Osteocyte (in vitro differentiated cells): ENCODE data around the gene NUDT17. TPM values are rescaled to one million over a fixed set of nuclear protein-coding genes. Genes with fewer than 3 reads are reported as not detected.

Experiments
- DNase-seq: peaks from one replicate; pipeline ENCODE4 v3.0.0; 2021; ENCODE audit warnings: mixed read lengths; ENCODE audit not compliant: unreplicated experiment; ENCODE audit errors: extremely low spot score
- H3K27ac Mint-ChIP-seq: one replicate; pipeline ENCODE4 v1.8.0; 2021; ENCODE audit warnings: mild to moderate bottlenecking, mixed read lengths; ENCODE audit not compliant: unreplicated experiment
- H3K27me3 Mint-ChIP-seq: one replicate; pipeline ENCODE4 v1.8.0; 2021; ENCODE audit warnings: mixed read lengths; ENCODE audit not compliant: unreplicated experiment
- H3K36me3 Mint-ChIP-seq: one replicate; pipeline ENCODE4 v1.8.0; 2021; ENCODE audit warnings: mixed read lengths; ENCODE audit not compliant: unreplicated experiment
- H3K4me1 Mint-ChIP-seq: one replicate; pipeline ENCODE4 v1.8.0; 2021; ENCODE audit warnings: mixed read lengths; ENCODE audit not compliant: unreplicated experiment
- H3K4me3 Mint-ChIP-seq: one replicate; pipeline ENCODE4 v1.8.0; 2021; ENCODE audit warnings: mild to moderate bottlenecking, moderate library complexity, mixed read lengths; ENCODE audit not compliant: unreplicated experiment
- H3K9me3 Mint-ChIP-seq: one replicate; pipeline ENCODE4 v1.8.0; 2021; ENCODE audit warnings: mixed read lengths; ENCODE audit not compliant: unreplicated experiment
- total RNA-seq: library from RNA; stranded (reverse); gene quantifications from 2 replicates; pipeline ENCODE4 v1.2.1, GENCODE V29; 2021
- TF ChIP-seq, protein P1 (sequence below): fragments of 200-600 bp; sonication (generic); IDR thresholded peaks from 2 replicates; pipeline ENCODE4 v1.5.0; 2021; ENCODE audit warnings: antibody characterized with exemption, mild to moderate bottlenecking, moderate library complexity

NUDT17 gene
- total RNA-seq, 1 donor from 2014 or later, result 2.4 TPM

DNA sequence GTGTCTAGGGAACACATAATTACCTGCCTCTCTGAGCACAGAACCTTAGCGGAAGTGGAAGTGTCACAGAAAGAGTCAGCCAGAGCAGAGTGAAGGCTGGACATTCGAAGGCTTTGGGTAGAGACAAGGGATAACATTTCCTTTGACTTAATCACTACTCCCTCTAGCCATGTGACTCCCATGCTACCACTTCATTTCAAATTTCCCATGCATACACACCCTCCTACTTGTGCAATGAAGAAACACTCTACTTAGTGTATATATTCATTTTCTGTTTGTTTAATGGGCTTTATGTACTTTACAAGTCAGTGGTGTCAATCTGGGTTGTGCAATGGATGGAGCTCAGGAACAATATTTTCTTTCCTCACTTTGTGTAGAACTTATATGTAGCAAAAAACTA is 33.3 kb downstream of the NUDT17 start:
- no peaks in the 10 kb centered on the region for H3K4me1 Mint-ChIP-seq
- H3K27me3 Mint-ChIP-seq, result peaks cover 10% of the 10 kb centered on the region
- no peak for DNase-seq
- no peak overlapping the region for H3K4me3 Mint-ChIP-seq
- no peak overlapping the region for H3K27ac Mint-ChIP-seq
- no peaks in the 10 kb centered on the region for H3K36me3 Mint-ChIP-seq
- H3K9me3 Mint-ChIP-seq, result no peaks in the 10 kb centered on the region
- TF ChIP-seq, protein P1, sequence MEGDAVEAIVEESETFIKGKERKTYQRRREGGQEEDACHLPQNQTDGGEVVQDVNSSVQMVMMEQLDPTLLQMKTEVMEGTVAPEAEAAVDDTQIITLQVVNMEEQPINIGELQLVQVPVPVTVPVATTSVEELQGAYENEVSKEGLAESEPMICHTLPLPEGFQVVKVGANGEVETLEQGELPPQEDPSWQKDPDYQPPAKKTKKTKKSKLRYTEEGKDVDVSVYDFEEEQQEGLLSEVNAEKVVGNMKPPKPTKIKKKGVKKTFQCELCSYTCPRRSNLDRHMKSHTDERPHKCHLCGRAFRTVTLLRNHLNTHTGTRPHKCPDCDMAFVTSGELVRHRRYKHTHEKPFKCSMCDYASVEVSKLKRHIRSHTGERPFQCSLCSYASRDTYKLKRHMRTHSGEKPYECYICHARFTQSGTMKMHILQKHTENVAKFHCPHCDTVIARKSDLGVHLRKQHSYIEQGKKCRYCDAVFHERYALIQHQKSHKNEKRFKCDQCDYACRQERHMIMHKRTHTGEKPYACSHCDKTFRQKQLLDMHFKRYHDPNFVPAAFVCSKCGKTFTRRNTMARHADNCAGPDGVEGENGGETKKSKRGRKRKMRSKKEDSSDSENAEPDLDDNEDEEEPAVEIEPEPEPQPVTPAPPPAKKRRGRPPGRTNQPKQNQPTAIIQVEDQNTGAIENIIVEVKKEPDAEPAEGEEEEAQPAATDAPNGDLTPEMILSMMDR, result no peak

DNA sequence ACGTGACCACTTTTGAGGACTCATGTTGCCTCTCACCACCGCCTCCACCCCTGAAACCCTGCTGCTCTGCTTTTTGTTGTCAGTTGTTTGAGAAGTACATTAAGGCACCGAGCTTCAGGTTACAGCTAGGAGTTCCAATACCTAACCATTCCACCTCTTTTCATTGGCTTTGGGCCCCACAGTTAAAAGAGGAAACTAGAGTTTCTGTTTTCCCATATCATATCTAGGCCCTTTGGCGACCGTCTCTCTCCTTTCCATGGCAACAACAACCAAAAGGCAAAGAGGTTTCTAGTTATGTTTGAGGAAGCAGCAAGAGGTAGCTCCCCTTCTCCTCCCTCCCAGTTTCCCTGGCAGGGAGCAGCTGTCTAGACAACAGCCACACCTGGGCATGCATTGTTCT is 34.3 kb downstream of the NUDT17 start:
- H3K27me3 Mint-ChIP-seq, result peaks cover 14% of the 10 kb centered on the region
- H3K9me3 Mint-ChIP-seq, result no peaks in the 10 kb centered on the region
- DNase-seq, result no peak
- TF ChIP-seq, protein P1, result no peak
- H3K4me3 Mint-ChIP-seq, result no peak overlapping the region
- H3K36me3 Mint-ChIP-seq, result no peaks in the 10 kb centered on the region
- no peak overlapping the region for H3K27ac Mint-ChIP-seq
- H3K4me1 Mint-ChIP-seq, result peaks cover 4% of the 10 kb centered on the region

DNA sequence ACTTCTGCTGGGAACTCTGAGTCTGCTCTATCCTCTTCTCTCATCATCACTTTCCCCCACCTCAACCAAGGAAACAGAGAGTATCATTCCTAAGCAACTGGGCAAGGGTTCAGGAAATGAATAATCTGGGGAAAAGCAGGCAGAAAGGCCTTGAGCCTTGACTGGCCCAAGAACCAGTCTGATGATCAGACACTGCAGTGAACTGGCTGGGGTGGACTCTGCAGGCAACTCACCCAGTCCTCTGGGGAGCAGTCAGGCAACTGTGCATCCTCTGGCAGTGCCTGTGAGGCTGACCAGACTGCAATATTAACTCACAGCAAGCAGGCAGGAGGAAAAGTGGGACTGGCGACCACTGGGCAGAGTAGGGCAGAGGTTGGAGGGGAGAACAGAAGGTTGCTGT is 39.2 kb downstream of the NUDT17 start:
- peak overlapping the region; percentile 83 for H3K4me3 Mint-ChIP-seq
- TF ChIP-seq, protein P1, result no peak
- peaks cover 27% of the 10 kb centered on the region for H3K4me1 Mint-ChIP-seq
- H3K27ac Mint-ChIP-seq, result no peak overlapping the region
- no peak for DNase-seq
- H3K27me3 Mint-ChIP-seq, result peaks cover 15% of the 10 kb centered on the region
- H3K36me3 Mint-ChIP-seq, result no peaks in the 10 kb centered on the region
- H3K9me3 Mint-ChIP-seq, result no peaks in the 10 kb centered on the region

DNA sequence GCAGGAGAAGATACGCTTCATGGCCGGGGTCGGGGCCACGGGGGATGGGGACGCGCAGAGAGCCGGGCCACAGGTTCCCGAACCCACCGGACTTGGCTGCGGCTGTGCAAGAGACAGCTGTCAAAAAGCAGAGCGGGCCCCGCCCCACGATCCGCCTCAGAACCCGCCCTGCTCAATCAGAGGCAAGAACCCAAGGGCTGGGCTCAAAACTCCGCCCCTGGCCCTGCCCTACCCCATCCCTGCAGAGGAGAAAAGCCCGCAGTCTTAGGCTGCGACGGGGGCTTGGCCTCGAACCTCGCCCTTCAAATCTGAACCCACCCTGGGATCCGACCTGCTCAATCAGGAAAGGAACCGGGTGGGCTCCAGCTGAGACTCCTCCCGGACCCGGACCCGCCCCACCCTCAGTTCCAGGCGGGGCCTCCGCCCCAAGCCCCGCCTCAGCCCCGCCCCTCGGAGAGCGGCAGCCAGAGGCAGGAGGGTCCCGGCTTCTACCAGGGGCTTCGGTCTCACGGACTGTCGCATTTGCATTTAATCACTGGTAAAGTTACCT is 40.4 kb downstream of the NUDT17 start, which contains the start of gene ANKRD35:
Gene ANKRD35, minus strand, starts transcription at position 129 of the 550 bp plus-strand sequence. Its CDS starts 108 bp downstream, at position 21.
- TF ChIP-seq, protein P1, result no peak
- Mint-ChIP-seq H3K4me3 (peak within 1 kb of the TSS; percentile 83), H3K4me1 (peaks cover 38% of the 10 kb centered on the region), H3K36me3 (no peaks in the 10 kb centered on the region), H3K27me3 (peaks cover 15% of the 10 kb centered on the region), H3K9me3 (no peaks in the 10 kb centered on the region), H3K27ac (no peak within 1 kb of the TSS)
- DNase-seq, result no peak

DNA sequence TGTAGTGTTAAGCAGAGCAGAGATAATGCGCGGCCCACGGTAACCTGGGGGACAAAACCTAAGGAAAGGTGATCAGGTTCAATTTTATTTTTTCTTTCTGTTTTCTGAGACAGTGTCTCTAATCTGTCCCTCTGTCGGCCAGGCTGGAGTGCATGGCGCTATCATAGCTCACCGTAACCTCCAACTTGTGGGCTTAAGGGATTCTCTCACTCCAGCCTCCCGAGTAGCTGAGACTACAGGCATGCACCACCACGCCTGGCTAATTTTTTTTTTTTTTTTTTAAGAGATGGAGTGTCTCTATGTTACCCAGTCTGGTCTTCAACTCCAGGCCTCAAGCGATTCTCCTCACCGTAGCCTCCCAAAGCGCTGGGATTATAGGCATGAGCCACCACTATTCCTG is 41.0 kb downstream of the NUDT17 start:
- TF ChIP-seq, protein P1, result no peak
- Mint-ChIP-seq H3K36me3 (no peaks in the 10 kb centered on the region), H3K4me1 (peaks cover 44% of the 10 kb centered on the region), H3K9me3 (no peaks in the 10 kb centered on the region), H3K27me3 (peaks cover 13% of the 10 kb centered on the region), H3K27ac (no peak overlapping the region), H3K4me3 (peak overlapping the region; percentile 83)
- DNase-seq, result no peak
